Muscle layer of colon (tissue), 2 donors: Measurements from ENCODE around the gene TMEFF2.

Experiments
- H3K27ac ChIP-seq: one replicate; pipeline ENCODE4 v1.7.0; 2013; ENCODE audit warnings: low read depth, mild to moderate bottlenecking, low read length, moderate library complexity
- H3K27me3 ChIP-seq, 2 donors: one replicate each; pipeline ENCODE4 v1.7.0; 2013; ENCODE audit warnings: low read length in 2 of 2, mild to moderate bottlenecking in 2 of 2; ENCODE audit not compliant: insufficient read depth in 2 of 2, control insufficient read depth in 1 of 2
- H3K36me3 ChIP-seq: one replicate; pipeline ENCODE4 v1.7.0; 2013; ENCODE audit warnings: mild to moderate bottlenecking, low read length; ENCODE audit not compliant: insufficient read depth
- H3K4me1 ChIP-seq: one replicate; pipeline ENCODE4 v1.7.0; 2013; ENCODE audit warnings: mild to moderate bottlenecking, low read length; ENCODE audit not compliant: insufficient read depth
- H3K4me3 ChIP-seq, 2 donors: one replicate each; pipeline ENCODE4 v1.7.0; 2013; ENCODE audit warnings: low read length in 2 of 2, low read depth in 1 of 2, mild to moderate bottlenecking in 1 of 2, moderate library complexity in 1 of 2
- H3K9ac ChIP-seq: one replicate; pipeline ENCODE4 v1.7.0; 2013; ENCODE audit warnings: low read length
- H3K9me3 ChIP-seq: one replicate; pipeline ENCODE4 v1.7.0; 2013; ENCODE audit warnings: mild to moderate bottlenecking, low read length
- donor health status: abdominal sarcoma.
- donor health status: Adenocarcinoma of cecum.

TMEFF2 gene

DNA sequence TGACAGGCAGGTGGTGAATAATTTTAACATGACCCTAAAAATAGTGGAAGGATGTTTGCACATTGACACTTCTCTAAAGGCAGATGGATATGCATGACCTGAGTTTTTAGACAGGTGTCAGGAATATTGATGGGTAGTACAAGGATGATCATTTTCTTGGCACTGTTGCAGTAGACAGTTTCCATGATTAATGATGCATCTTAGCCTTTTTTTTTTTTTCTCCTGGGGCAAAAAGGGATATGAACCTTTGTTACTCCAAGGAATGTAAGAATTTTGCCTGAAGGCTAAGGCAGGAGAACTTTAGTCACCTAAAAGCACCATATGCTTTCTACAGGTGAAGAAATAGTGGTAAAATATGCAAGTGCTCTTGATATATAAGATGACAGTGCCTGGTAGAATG is 211.5 kb downstream of the TMEFF2 start:
- Histone ChIP-seq H3K36me3 (no peaks in the 10 kb centered on the region), H3K9me3 (no peaks in the 10 kb centered on the region), H3K27ac (no peak overlapping the region), H3K4me1 (no peaks in the 10 kb centered on the region), H3K27me3 (no peaks in the 10 kb centered on the region), H3K4me3 (no peak overlapping the region), H3K9ac (no peak overlapping the region)

DNA sequence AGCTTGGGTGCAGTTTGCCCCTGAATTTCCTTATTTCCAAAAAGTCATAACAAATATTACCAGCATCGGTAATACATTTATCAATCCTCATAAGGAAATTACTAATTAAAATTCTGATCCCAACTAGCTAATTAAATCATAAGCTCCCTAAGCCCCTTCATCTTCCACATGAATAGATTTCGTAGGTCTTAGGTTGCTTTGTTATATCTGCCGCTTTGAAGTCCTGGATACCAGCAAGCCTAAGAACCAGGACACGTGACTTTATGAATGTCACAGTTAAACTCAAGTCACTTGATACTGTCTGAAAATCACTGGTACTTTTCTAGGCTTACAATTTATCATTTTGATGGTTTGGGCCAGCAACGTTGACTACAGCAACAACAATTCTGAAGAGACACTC is 213.0 kb downstream of the TMEFF2 start:
- no peak overlapping the region for H3K4me3 ChIP-seq
- H3K27ac ChIP-seq = no peak overlapping the region
- no peaks in the 10 kb centered on the region for H3K9me3 ChIP-seq
- H3K27me3 ChIP-seq = no peaks in the 10 kb centered on the region
- no peaks in the 10 kb centered on the region for H3K36me3 ChIP-seq
- no peaks in the 10 kb centered on the region for H3K4me1 ChIP-seq
- H3K9ac ChIP-seq = no peak overlapping the region

GRCh38 chr2:191980483-191980882 is 214.2 kb downstream of the TMEFF2 start:
- Histone ChIP-seq H3K9me3 (no peaks in the 10 kb centered on the region), H3K9ac (no peak overlapping the region), H3K4me1 (no peaks in the 10 kb centered on the region), H3K27me3 (no peaks in the 10 kb centered on the region), H3K27ac (no peak overlapping the region), H3K4me3 (no peak overlapping the region), H3K36me3 (no peaks in the 10 kb centered on the region)

GRCh38 chr2:191979221-191979730 is 215.5 kb downstream of the TMEFF2 start:
- no peaks in the 10 kb centered on the region for H3K36me3 ChIP-seq
- H3K27me3 ChIP-seq = no peaks in the 10 kb centered on the region
- no peak overlapping the region for H3K27ac ChIP-seq
- H3K9ac ChIP-seq = no peak overlapping the region
- H3K4me1 ChIP-seq = no peaks in the 10 kb centered on the region
- no peaks in the 10 kb centered on the region for H3K9me3 ChIP-seq
- no peak overlapping the region for H3K4me3 ChIP-seq

GRCh38 chr2:191977754-191978153 is 217.0 kb downstream of the TMEFF2 start:
- Histone ChIP-seq H3K4me1 (no peaks in the 10 kb centered on the region), H3K9ac (no peak overlapping the region), H3K36me3 (no peaks in the 10 kb centered on the region), H3K4me3 (no peak overlapping the region), H3K9me3 (no peaks in the 10 kb centered on the region), H3K27me3 (no peaks in the 10 kb centered on the region), H3K27ac (no peak overlapping the region)

GRCh38 chr2:191976436-191976835 is 218.3 kb downstream of the TMEFF2 start:
- Histone ChIP-seq H3K36me3 (no peaks in the 10 kb centered on the region), H3K4me1 (no peaks in the 10 kb centered on the region), H3K27ac (no peak overlapping the region), H3K9me3 (no peaks in the 10 kb centered on the region), H3K9ac (no peak overlapping the region), H3K27me3 (no peaks in the 10 kb centered on the region), H3K4me3 (no peak overlapping the region)

GRCh38 chr2:191974676-191975075 is 220.1 kb downstream of the TMEFF2 start:
- Histone ChIP-seq H3K4me1 (no peaks in the 10 kb centered on the region), H3K4me3 (no peak overlapping the region)

GRCh38 chr2:191970867-191971266 is 223.9 kb downstream of the TMEFF2 start:
- no peaks in the 10 kb centered on the region for H3K27me3 ChIP-seq
- H3K9ac ChIP-seq = no peak overlapping the region
- no peaks in the 10 kb centered on the region for H3K36me3 ChIP-seq
- peaks cover 6% of the 10 kb centered on the region for H3K4me1 ChIP-seq
- H3K4me3 ChIP-seq = no peak overlapping the region
- no peaks in the 10 kb centered on the region for H3K9me3 ChIP-seq
- H3K27ac ChIP-seq = no peak overlapping the region

More at GRCh38 chr2:191974676-191975075, 220.1 kb downstream of the TMEFF2 start:
- no peaks in the 10 kb centered on the region for H3K36me3 ChIP-seq
- no peaks in the 10 kb centered on the region for H3K9me3 ChIP-seq
- H3K9ac ChIP-seq = no peak overlapping the region
- H3K27ac ChIP-seq = no peak overlapping the region
- no peaks in the 10 kb centered on the region for H3K27me3 ChIP-seq

GRCh38 chr2:191968120-191968519 is 226.6 kb downstream of the TMEFF2 start:
- Histone ChIP-seq H3K36me3 (no peaks in the 10 kb centered on the region), H3K4me1 (peaks cover 6% of the 10 kb centered on the region), H3K27ac (no peak overlapping the region), H3K9me3 (no peaks in the 10 kb centered on the region), H3K27me3 (no peaks in the 10 kb centered on the region), H3K9ac (no peak overlapping the region), H3K4me3 (no peak overlapping the region)

GRCh38 chr2:191965733-191966132 is 229.0 kb downstream of the TMEFF2 start:
- Histone ChIP-seq H3K27ac (no peak overlapping the region), H3K36me3 (no peaks in the 10 kb centered on the region), H3K27me3 (no peaks in the 10 kb centered on the region), H3K4me3 (no peak overlapping the region), H3K4me1 (peaks cover 6% of the 10 kb centered on the region), H3K9ac (no peak overlapping the region), H3K9me3 (no peaks in the 10 kb centered on the region)

DNA sequence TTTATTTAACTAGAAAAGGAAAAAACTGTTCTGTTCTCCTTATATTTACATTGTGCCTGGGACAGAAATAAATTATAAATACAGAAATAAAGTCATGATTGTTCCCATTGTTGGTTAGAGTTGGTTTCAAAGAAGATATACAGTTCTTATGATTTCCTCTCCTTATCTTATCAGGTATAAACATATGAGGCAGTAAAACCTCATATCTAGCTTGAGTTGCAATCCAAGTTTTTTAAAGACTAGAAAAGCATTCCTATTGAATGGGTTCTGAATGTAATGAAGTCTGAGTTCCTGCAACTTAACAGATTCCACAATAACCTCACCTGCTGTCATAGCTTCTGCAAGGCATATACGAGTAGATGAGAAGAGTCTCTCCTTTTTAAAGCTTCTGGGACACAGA is 233.2 kb downstream of the TMEFF2 start:
- Histone ChIP-seq H3K27me3 (no peaks in the 10 kb centered on the region), H3K27ac (no peak overlapping the region), H3K9ac (no peak overlapping the region), H3K4me1 (peaks cover 13% of the 10 kb centered on the region), H3K4me3 (no peak overlapping the region), H3K9me3 (no peaks in the 10 kb centered on the region), H3K36me3 (no peaks in the 10 kb centered on the region)

DNA sequence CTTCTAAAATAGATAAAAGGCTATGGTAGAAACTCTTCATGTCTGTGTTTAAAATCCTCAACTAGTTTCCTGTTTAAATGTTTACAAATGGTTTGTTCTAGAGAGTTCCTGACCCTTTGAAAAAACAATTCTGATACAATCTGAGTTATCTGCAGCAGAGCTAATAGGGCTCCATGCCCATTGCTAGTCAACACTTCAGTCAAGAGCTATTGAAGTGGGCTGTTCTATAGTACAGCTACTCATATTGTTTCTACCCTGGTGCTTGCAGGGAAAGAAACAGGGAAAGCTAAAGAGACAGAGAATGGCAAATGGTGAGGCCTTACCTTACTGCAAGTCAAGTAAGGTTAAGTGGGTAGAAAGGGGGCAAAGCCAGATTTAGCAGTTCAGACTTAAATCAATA is 235.5 kb downstream of the TMEFF2 start:
- Histone ChIP-seq H3K27ac (no peak overlapping the region), H3K36me3 (no peaks in the 10 kb centered on the region), H3K9me3 (no peaks in the 10 kb centered on the region), H3K4me1 (peaks cover 7% of the 10 kb centered on the region), H3K27me3 (no peaks in the 10 kb centered on the region), H3K4me3 (no peak overlapping the region), H3K9ac (no peak overlapping the region)
